Glomerular visceral epithelial cell (primary cell): Measurements from ENCODE around the gene UTP18.
"Not testable (repeated sequence)": the region's sequence is repeated elsewhere in the genome, so short reads cannot be mapped to it uniquely, and the experiment has no call there.

ENCODE experiments used
- DNase-seq: peaks from one replicate; pipeline ENCODE4 v3.0.0-alpha.2; 2016; ENCODE audit errors: extremely low spot score

UTP18 gene

DNA sequence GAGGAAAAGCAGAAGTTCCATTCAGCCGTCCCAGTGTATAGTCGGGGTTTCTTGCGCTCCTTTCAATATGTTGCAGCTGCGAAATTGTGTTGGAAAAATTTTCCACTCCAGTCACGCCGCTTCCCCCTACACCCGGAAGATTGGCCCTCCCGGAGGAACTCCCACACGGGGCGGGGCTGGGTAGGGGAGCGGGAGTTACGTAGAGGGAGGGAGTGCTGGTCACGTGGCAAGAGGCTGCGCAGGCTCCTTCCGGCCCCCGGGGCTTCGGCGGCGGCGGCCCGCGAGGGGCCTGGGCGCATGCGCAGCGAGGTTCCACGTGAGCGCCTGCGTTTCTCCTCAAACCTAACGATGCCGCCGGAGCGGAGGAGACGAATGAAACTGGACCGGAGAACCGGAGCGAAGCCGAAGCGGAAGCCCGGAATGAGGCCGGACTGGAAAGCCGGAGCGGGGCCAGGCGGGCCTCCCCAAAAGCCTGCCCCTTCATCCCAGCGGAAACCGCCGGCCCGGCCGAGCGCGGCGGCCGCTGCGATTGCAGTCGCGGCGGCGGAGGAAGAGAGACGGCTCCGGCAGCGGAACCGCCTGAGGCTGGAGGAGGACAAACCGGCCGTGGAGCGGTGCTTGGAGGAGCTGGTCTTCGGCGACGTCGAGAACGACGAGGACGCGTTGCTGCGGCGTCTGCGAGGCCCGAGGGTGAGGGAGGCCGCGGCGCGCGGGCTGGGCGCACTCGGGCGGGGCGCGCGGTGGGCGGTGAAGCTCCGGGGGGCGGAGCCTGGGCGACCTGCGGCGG is at the start of gene UTP18:
Gene UTP18, plus strand, starts transcription at position 310 of the 787 bp plus-strand sequence. Its CDS starts 39 bp downstream, at position 349.
- DNase-seq, result peak; percentile 98

- no peak for DNase-seq
Observed at GRCh38 chr17:51214920-51215319, 45.4 kb upstream of the UTP18 start.

GRCh38 chr17:51217946-51218345 is 42.4 kb upstream of the UTP18 start:
- DNase-seq, result no peak

DNA sequence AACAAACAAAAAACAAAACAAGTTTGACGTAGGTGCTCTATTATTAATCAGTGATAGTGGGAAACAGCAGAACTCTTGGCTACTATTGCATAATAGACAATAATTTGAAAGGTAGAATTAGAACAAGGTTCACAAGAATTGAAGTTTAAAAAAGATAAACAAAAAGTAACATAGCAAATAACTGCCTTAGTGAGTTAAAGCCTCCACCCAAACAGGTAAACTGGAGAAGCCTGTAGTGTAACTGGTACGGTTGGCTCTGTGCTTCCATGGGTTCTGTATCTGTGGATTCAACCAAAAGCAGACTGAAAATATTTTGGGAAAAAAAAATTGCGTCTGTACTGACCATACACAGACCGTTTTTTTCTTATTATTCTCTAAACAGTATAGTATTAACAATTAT is 39.0 kb upstream of the UTP18 start:
- no peak for DNase-seq

DNA sequence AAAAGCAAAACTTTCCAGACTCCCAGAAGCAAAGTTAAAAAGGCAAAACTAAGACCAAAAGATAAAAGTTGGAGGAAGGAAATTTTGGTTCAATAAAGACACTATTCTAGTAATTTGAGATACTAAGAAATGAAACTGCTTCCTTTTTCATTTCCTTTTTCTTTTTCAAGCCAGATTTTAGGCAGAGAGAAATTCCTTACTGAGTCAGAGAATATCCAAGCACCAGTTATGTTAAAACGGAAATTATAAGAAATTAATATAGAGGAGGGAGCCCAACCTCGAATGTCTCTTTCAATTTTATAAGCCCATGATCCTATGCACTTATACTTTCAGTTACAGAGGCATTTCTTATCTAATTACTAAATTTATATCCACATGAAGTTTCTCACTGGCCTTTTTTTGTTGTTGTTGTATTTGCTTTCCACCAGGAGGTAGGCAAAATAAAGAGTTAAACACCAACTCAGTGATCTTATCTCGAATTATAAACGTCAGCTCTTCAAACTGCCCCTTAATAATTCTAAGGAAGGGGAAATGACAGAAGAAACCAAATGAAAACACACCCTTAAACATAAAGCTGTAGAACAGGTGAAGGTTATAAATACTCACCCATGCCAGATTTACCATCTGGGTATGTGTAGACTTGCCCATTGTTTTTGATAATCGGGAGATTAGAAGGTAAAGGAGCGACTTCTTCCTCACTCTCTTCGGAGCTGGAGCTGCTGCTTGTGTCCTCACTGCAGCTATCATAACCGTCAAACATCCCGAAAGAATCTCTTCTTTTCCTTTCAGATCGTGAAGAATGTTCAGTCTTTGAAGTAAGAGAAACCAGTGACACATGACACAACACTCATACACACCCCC is 35.7 kb upstream of the UTP18 start:
- no peak for DNase-seq

DNA sequence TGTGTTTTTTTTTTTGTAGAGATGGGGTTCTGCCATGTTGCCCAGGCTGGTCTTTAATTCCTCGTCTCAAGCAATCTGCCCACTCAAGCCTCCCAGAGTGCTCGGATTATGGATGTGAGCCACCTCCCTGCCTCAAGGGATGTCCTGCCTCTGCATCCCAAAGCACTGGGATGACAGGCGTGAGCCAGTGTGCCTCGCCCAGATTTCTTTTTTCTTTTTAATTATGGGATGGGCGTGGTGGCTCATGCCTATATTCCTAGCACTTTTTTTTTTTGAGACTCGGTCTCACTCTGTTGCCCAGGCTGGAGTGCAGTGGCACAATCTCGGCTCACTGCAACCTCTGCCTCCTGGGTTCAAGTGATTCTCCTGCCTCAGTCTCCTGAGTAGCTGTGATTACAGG is 34.8 kb upstream of the UTP18 start:
- DNase-seq, result not testable (repeated sequence)

GRCh38 chr17:51228161-51228560 is 32.2 kb upstream of the UTP18 start:
- DNase-seq, result peak; percentile 8

- DNase-seq, result no peak
Observed at GRCh38 chr17:51229889-51230288, 30.5 kb upstream of the UTP18 start.

GRCh38 chr17:51230306-51230705 is 30.0 kb upstream of the UTP18 start:
- DNase-seq, result no peak

DNA sequence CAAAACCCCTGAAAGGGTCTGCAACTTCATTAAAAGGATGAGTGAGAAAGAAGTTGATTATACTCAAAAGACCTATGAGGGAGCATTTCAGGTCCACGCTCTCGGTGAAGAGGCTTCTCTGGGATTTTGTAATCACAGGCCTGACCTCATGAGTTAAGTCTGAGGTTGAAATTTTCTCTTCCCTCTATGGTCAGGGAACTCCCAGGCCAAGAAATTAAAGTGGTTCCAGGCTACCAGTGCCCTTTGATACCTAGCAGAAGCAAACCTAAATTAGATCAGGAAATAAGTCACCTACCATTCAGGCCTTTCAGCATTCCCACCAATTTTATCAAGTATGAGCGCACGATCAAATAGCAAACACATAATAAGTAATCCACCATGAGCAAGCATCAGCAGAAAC is 28.3 kb upstream of the UTP18 start:
- DNase-seq, result no peak

- no peak for DNase-seq
Observed at GRCh38 chr17:51234162-51234561, 26.2 kb upstream of the UTP18 start.

GRCh38 chr17:51238255-51238887 is 22.0 kb upstream of the UTP18 start:
- DNase-seq, result no peak

- DNase-seq, result no peak
Observed at GRCh38 chr17:51240275-51240674, 20.1 kb upstream of the UTP18 start.

DNA sequence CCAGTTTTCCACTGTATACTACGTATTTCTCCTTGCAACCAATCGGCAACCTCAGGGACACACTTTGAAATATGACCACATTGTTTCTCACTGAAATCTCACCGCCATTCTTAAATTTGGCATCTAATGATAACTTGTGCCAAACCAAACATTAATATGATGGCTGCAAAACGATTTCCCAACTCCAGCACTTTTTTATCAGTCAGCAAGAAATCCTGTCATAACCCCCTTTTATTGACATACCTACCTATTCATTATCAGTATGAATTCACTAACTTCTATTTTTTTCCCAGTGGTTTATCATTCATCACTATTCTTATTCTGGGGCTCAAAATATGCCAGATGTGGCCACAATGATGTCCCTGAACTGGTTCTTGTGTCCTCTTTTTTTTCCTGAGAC is 16.3 kb upstream of the UTP18 start:
- no peak for DNase-seq

GRCh38 chr17:51245535-51245934 is 14.8 kb upstream of the UTP18 start:
- no peak for DNase-seq

GRCh38 chr17:51250314-51250840 is 10.0 kb upstream of the UTP18 start:
- DNase-seq, result no peak

DNA sequence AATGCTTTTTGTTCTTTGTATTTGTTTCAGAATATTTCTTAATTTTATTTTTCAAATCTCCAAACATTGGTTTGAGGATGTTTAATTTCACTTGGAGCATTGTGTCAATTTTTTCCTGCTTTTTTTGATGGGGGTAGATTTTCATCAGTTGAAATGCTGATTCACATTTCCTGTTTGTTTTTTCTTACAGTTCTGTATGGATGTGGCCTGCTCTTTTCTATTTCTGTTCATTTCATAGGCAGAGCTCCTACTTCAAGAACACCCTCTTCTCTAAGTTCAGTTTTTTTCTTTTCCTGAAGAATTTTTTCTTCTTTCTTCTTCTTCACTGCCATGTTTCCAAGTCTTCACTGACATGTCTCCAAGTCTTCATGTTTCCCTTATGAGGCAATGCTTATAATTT is 9.3 kb upstream of the UTP18 start:
- DNase-seq, result no peak

- no peak for DNase-seq
Observed at GRCh38 chr17:51255673-51256072, 4.7 kb upstream of the UTP18 start.

DNA sequence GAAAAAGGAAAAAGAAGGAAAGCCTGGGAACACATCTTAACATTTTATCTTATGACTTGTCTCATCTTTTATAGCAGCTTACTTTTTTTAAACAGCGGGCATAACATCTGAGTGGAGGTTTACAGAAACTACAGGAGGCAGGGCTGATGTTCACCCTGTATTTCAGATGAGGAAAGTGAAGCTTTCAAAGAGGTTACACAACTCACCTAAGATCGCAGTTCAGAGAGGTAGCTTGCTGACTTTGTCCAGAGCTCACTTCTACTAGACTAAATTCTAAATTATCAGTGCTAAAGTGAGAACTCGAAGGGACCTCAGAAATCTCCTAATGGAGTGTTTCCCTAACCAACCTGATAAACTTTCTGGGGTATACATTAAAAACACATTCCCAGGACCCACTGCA is 4.2 kb upstream of the UTP18 start:
- no peak for DNase-seq

GRCh38 chr17:51257150-51258081 is 2.9 kb upstream of the UTP18 start:
- DNase-seq, result no peak
